Hepatic stellate cell (primary cell): Measurements from ENCODE around the gene TBKBP1.

ENCODE experiments used
- DNase-seq: peaks from one replicate; pipeline ENCODE4 v3.0.0; 2011; ENCODE audit warnings: low spot score

TBKBP1 gene

GRCh38 chr17:47693731-47694580, at the start of gene TBKBP1:
Gene TBKBP1 (plus strand): TSS chr17:47694161. CDS start chr17:47696113, 1,952 bp downstream.
- DNase-seq: peak; percentile 64

GRCh38 chr17:47644324-47644723, 49.6 kb upstream of the TBKBP1 start:
- DNase-seq: no peak

GRCh38 chr17:47649153-47649971, 44.6 kb upstream of the TBKBP1 start, which contains the start of gene KPNB1:
Gene KPNB1 (plus strand): TSS chr17:47649919. CDS start chr17:47650245, 326 bp downstream.
- DNase-seq: peak; percentile 94

GRCh38 chr17:47649972-47650524, 43.9 kb upstream of the TBKBP1 start:
- DNase-seq: no peak

- DNase-seq: peak; percentile 93
These were observed 43.1 kb upstream of the TBKBP1 start for GRCh38 chr17:47650525-47651522.

- no peak for DNase-seq
These were observed 42.3 kb upstream of the TBKBP1 start for GRCh38 chr17:47651704-47652103.

- no peak for DNase-seq
These were observed 41.4 kb upstream of the TBKBP1 start for GRCh38 chr17:47652570-47652969.

GRCh38 chr17:47653442-47653841, 40.5 kb upstream of the TBKBP1 start:
- DNase-seq: no peak

GRCh38 chr17:47654991-47655390, 39.0 kb upstream of the TBKBP1 start:
- DNase-seq: no peak

- DNase-seq: no peak
These were observed 33.9 kb upstream of the TBKBP1 start for GRCh38 chr17:47660064-47660492.

- no peak for DNase-seq
These were observed 29.9 kb upstream of the TBKBP1 start for GRCh38 chr17:47663912-47664623.

- no peak for DNase-seq
These were observed 29.4 kb upstream of the TBKBP1 start for GRCh38 chr17:47664624-47664941.

- no peak for DNase-seq
These were observed 28.3 kb upstream of the TBKBP1 start for GRCh38 chr17:47665655-47666054.

- no peak for DNase-seq
These were observed 24.9 kb upstream of the TBKBP1 start for GRCh38 chr17:47669081-47669480.

GRCh38 chr17:47670064-47670463, 23.9 kb upstream of the TBKBP1 start:
- DNase-seq: no peak

GRCh38 chr17:47674499-47674898, 19.5 kb upstream of the TBKBP1 start:
- DNase-seq: no peak

- no peak for DNase-seq
These were observed 18.4 kb upstream of the TBKBP1 start for GRCh38 chr17:47675380-47676198.

GRCh38 chr17:47676199-47676472, 17.8 kb upstream of the TBKBP1 start:
- no peak for DNase-seq

- DNase-seq: no peak
These were observed 17.3 kb upstream of the TBKBP1 start for GRCh38 chr17:47676510-47677165.

GRCh38 chr17:47678196-47678595, 15.8 kb upstream of the TBKBP1 start:
- no peak for DNase-seq
